GM21825 (cell line): ENCODE results near the gene ELL3.
"Not testable (repeated sequence)": the region's sequence is repeated elsewhere in the genome, so short reads cannot be mapped to it uniquely, and the experiment has no call there.

Experiments used
- ATAC-seq: cut with Tn5 transposase; IDR thresholded peaks from one replicate; pipeline ENCODE4 v1.9.1; 2021; ENCODE audit warnings: mild to moderate bottlenecking, moderate library complexity; ENCODE audit not compliant: unreplicated experiment

The ELL3 gene, protein sequence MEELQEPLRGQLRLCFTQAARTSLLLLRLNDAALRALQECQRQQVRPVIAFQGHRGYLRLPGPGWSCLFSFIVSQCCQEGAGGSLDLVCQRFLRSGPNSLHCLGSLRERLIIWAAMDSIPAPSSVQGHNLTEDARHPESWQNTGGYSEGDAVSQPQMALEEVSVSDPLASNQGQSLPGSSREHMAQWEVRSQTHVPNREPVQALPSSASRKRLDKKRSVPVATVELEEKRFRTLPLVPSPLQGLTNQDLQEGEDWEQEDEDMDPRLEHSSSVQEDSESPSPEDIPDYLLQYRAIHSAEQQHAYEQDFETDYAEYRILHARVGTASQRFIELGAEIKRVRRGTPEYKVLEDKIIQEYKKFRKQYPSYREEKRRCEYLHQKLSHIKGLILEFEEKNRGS

DNA sequence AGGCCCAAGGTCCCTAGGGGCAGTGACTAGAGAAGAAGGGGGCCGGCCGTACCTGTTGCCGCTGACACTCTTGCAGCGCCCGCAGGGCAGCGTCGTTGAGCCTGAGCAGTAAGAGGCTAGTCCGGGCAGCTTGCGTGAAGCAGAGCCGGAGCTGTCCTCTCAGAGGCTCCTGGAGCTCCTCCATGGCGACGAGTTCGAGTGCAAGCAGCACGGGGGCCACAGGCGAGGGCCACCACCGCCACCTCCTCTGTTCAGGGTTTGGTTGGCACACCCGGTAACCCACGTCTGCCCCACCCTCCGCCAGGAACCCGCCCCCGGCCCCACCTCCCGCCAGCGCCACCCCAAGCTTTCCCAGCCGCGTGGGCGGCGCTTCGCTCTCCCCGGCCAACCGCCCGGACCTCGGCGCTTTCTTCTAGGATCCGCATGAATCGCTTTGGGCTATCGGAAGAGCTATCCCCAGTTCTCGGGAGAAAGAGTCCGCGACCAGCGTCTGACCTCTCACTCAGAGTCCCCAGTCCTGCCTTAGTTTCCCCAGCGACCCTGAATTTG, at the start of gene ELL3:
Gene ELL3, minus strand, starts transcription at position 249 of the 549 bp plus-strand sequence. Its CDS starts 65 bp downstream, at position 184.
- peak; percentile 31 for ATAC-seq

DNA sequence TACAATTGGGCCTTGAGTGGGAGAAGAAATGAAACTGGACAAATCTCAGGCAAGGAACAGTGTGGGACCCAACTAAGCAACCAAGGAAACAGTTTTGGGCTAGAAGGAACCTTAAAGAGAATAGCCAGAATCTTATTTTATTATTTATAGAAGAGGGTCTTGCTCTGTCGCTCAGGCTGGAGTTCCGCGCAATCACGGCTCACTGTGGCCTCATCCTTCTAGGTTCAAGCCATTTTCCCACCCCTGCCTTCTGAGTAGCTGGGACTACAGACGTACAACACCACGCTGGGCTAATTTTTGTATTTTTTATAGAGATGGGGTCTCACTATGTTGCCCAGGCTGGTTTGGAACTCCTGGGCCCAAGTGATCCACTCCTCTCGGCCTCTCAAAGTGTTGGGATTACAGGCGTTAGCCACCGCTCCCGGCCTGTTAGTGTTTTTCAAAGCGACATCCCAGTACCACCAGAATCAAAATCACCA, 49.3 kb upstream of the ELL3 start:
- no peak for ATAC-seq

DNA sequence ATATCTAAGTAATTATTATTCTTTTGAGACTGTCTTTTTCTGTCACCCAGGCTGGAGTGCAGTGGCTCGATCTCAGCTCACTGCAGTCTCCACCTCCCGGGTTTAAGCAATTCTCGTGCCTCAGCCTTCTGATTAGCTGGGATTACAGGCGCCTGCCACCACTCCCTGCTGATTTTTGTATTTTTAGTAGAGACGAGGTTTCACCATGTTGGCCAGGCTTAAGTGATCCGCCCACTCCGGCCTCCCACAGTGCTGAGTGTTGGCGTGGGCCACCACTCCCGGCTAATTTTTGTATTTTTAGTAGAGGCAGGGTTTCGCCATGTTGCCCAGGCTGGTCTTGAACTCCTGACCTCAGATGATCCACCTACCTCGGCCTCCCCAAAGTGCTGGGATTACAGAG, 48.5 kb upstream of the ELL3 start:
- ATAC-seq: not testable (repeated sequence)

DNA sequence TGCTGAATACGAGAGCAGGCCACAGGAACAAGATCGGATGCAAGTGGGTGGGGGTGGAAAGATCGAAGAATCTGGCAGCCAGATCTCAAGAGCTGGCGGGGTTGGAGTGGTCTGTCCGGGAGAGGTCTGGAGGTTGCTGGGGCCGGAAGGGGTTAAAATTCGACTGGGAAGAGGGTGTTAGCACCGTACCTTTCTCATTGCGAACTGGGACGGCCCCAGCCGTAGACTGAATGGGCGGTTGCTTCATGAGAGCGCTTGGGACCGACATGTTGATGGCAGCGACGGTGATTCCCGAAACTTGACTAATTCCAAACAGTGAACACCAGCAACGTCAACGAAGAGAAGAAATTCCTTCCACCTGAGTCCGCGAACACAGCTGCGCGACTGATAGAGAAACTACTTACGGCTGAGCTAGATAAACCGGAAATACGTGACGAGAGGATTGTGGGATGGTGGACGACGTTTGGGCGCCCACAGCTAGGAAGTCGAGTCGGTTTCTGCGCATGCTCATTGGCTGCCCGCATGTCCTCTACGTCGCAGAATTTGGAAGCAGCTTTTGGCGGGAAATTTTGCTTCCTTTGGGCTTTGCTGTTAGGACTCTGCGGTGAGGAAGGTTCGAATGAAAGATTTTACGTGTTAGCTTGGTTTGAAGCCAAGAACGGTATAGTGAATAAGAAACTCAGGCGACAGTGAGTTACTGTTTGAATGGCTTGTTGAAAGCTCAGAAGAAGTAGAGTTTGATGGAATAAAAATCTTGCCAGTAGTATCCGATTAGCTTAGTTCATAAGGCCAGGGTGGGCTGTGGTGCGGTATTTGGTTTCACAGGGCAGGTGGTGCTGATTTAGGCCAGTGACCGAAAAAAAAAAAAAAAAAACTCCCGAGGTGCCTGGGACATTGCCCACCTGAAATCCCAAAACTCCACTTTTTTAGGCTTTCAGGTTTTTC, 47.8 kb upstream of the ELL3 start, which contains the start of gene MFAP1:
Gene MFAP1, minus strand, starts transcription at position 389 of the 945 bp plus-strand sequence. Its CDS starts 121 bp downstream, at position 268.
- ATAC-seq: peak; percentile 62

DNA sequence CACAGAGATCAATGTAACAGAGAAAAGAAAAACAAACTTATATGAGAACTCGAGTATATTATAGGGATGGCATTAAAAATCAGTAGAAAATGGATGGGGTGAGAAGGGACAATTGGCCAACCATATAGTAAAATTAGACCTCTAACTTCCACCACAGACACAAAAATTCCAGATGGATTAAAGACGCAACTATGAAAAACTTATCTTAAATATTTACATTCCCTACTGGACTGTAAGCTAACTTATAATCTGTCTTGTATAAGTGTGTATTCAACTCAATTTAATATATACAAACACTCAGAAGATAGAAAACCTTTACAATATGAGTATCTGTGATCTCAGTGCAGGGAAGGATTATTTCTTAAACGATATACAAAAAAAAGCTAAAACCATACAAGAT, 44.7 kb upstream of the ELL3 start:
- ATAC-seq: no peak

DNA sequence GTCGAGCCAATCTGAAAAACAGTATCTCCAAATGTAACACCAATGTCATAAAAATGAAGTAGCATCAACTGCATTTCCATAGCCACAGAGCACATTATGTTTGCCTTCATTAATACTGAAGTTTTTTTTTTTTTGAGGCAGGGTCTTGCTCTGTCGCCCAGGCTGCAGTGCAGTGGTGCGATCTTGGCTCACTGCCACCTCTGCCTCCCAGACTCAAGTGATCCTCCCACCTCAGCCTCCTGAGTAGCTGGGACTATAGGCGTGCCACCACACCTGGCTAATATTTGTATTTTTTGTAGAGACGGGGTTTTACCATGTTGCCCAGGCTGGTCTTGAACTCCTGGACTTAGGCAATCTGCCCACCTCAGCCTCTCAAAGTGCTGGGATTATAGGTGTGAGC, 38.3 kb upstream of the ELL3 start:
- not testable (repeated sequence) for ATAC-seq

DNA sequence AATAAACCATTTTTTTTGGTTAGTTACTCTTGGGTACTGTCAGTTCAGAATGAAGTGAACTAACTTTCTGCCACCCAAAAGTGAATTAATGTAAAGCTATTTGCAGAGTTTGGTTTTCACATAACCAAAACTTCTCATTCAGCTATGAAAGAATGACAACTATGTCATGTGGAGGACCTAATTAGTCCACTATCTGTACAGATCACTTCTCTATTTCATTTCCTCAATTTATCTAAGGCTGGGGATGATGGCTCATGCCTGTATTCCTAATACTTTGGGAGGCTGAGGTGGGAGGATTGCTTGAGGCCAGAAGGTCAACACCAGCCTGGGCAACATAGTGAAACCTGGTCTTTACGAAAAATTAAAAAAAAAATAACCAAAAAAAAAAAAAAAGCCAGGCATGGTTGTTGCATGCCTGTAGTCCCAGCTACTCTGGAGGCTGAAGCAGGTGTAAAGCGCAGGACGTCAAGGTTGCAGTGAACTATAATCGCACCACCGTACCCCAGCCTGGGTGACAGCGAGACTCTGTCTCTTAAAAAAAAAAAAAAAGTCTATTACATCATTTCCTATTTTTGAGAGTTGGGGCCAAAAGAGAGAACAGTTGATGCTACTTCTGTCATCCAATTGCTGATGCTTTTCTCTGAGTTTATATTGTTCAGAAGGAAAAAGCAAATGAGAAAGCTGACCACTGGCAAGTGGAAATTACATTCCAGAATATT, 32.4 kb upstream of the ELL3 start:
- ATAC-seq: peak; percentile 53

DNA sequence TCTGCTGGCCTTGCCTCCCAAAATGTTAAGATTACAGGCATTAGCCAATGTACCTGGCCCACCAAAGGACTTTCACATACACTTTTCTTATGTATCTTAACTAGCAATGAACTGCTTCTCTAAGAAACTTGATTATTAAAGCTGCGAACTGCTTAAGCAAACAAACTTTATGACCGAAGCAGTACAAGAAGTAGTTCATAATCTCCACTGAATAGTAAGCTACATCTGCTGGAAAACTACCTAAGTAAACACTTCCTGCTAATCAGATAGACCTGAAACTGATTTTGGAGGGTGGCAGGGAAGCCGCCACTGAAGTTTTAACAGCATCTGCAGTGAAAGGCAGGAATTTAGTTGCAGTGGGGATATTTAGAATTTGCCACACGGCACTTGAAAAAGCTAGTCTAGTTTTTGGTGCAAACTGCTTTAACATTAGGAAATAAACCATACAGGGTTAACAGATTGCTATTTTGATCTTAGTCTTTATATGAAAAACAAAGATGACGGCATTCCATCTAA, 31.7 kb upstream of the ELL3 start:
- no peak for ATAC-seq

DNA sequence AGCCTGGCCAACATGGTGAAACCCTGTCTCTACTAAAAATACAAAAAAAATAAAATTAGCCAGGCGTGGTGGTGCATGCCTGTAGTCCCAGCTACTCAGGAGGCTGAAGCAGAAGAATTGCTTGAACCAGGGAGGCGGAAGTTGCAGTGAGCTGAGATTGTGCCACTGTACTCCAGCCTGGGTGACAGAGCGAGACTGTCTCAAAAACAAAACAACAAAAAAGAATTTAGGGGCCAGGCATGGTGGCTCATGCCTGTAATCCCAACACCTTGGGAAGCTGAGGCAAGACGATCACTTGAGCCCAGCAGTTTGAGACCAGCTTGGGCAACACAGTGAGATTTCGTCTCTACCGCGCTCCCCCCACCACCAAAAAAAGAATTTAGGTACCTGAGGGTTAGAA, 25.9 kb upstream of the ELL3 start:
- not testable (repeated sequence) for ATAC-seq

DNA sequence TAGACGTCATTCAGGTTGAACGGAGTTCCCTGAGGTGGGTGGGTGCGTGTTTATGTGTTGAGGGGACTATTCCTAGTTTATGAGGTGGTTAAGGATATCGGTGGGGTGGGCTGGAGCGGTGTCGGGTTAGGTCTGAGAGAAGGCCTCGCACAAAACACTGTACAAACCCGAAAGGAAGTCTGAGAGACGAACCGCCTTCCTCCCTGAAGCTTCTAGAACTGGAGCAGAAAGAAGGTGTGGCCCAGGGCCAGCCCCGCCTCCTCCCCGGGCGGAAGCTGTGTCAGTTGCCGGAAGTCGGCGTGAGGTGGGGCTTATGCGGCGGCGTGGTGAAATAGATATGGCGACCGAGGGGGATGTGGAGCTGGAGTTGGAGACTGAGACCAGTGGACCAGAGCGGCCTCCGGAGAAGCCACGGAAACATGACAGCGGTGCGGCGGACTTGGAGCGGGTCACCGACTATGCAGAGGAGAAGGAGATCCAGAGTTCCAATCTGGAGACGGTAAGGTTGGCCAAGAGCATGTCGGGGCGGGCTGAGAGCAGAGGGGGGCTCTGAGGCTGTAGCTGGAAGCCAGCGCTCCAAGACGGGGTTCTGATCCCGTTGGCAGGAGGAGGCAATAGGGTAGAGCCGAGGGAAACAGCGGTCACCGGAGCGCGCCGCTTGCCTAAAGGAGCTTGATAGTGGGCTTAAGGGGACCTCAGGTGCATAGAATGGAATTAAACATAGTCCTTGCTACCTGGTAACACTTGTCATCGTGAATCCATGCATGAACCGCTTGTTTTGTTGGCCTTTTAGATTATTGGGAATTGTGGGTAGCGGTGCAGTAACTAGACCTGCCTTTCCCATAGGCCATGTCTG, 23.7 kb upstream of the ELL3 start, which contains the start of gene HYPK:
Gene HYPK, plus strand, starts transcription at position 314 of the 856 bp plus-strand sequence. Its CDS starts 24 bp downstream, at position 338.
- peak; percentile 78 for ATAC-seq

DNA sequence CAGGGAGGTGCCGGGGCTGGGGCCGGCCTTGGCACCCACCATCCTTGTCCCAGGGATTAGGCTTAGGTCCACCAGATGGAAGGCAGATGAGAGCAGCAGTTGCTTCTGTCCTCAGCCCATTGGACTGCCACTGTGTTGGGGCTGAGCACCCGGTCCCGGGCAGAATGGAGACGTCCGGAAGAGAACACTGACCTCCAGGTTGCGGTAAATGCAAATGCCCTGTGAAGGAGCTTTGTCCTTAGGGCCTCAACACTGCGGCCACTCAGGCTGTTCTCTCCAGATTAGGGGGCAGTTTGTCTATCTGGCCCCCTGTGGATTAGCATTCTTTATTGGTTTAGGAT, 23.1 kb upstream of the ELL3 start, which contains the start of gene SERINC4:
Gene SERINC4, minus strand, starts transcription at position 276 of the 341 bp plus-strand sequence. Its CDS starts 234 bp downstream, at position 42.
- no peak for ATAC-seq

DNA sequence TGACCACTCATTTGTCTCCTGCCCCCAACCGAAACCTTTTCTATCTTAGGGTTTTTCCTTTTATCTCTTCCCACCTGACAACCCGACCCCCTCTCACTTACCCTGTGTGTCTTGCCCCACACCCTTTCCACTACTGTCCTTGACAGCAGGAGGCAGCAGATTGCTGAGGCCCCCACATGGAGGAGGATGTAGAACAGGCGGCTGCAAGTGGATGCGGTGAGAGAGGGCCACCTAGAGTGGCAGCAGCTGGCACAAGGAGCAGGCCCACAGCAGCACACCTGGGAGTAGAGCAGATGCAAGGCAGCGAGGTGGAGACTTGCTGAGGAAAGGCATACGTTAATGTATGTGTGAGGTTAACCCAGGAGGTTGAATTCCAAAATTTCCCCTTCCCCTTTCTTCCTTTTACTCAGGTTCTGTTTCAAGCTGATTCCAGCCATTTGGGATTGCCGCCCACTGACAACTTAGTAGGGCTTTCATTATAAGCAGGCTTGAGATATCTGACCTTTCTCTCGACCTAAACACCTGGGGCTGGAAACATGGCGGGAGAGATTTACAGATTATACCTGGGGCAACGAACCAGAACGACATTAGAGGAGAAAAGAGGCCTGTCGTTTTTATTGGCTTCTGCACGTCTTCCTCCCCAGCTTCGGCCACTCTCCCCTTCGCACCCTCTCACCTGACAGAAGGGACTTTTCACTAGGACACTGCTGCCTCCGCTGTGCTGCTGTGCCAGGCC, 22.6 kb upstream of the ELL3 start:
- no peak for ATAC-seq

DNA sequence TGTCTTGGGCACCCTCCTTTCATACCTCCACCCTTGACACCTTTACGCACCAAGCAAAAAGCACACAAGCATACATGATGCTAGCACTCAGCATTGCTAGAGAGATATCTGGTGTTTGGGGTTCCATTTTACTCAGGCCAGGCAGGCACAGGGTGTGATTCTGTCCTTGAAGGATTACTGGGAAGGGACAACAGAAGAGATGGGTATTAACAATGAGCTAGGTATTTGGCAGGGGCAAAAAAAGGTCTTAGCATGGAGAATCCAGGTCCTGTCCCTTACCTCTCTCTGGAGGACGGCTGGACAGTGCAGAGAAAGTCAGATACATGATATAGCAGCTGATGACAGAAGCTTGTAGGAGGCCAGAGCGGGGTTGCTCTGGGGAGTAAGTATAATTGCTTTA, 19.8 kb upstream of the ELL3 start:
- no peak for ATAC-seq

DNA sequence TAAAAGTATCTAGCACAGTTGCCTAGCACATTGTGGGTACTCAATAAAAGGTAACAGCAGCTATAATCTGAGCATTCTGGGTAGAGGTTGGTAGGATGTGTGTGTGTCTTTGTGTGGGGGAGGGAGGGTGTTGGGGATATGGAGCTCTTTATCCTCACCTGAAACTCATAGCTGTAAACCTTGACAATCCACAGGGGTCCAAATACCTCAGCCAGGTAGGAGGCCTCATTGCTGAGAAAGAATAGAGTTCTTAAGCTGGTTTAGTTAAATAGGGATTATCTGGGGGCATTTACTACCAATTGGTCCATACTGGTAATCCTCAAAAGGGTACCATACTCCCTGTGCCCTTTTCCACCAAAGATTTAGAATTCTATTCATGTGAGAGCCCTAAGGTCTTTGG, 19.2 kb upstream of the ELL3 start:
- ATAC-seq: no peak

DNA sequence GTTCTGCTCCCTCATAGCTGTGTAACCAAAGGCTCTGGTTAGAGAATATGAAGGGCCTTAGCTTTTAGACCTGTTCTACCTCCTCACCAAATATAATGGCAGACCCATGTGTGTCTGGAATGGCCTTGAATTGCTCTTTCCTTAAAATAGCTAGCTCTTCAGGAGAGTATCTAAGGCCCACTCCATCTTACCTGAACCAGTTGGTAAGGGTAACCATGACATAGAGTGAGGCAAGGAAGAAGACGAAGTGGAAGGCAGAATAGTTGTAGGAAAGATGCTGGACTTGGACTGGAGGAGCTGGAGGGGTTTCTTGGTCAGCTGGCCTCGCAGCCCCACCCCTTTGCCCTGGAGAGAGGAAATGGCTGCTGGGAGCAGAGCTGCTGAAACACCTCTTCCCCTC, 18.4 kb upstream of the ELL3 start:
- no peak for ATAC-seq

DNA sequence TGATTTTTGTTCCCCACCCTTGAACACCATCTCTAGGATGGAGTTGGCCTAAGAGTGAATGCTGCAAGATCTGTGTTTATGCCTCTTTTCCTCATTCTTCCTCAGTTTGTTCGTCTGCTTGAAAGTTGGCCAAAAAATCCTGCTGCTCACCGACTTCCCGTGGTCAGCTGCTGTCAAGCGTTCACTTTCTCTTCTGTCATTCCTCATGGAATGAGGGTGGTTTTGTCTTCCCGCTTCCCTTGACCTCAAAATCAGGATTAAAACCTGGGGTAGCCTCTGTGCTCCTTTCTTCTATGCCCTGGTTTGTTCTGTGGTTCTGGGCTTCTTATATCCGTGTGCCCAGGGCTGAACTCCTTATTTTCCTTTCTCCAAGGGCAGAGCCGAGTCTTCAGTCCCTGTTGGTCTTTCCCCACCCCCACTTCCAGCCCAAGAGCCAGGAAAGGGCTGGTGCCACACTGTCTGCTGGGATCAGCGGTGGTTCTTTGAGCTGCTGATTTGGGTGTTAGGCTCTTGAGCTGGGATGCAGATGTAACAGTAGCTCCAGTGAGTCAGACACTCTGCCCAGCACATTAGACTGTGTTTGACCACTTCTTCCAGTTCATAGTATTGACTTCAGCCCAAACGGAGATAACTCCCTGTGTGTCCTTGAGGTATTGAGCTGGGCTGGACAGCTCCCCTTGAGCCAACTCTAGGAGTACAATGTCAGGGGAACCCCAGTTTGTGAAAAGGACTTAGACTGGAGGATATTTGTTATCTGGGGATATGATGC, 17.7 kb upstream of the ELL3 start:
- no peak for ATAC-seq

DNA sequence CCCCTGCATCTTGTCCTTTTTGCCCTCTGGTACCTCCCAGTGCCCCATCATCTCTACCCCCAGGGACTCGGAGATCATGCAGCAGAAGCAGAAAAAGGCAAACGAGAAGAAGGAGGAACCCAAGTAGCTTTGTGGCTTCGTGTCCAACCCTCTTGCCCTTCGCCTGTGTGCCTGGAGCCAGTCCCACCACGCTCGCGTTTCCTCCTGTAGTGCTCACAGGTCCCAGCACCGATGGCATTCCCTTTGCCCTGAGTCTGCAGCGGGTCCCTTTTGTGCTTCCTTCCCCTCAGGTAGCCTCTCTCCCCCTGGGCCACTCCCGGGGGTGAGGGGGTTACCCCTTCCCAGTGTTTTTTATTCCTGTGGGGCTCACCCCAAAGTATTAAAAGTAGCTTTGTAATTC, 16.9 kb upstream of the ELL3 start:
- no peak for ATAC-seq
